Endodermal cell (in vitro differentiated cells): ENCODE data around the gene BLVRA. TPM values are rescaled to one million over a fixed set of nuclear protein-coding genes. Genes with fewer than 3 reads are reported as not detected.

Experiments used
- DNase-seq: peaks from one replicate; pipeline ENCODE4 v3.0.0-alpha.2; 2017
- H3K27ac ChIP-seq: 2 replicates; pipeline ENCODE4 v1.5.1; 2013; ENCODE audit warnings: mild to moderate bottlenecking, low read depth, low read length, moderate library complexity
- H3K27me3 ChIP-seq: 2 replicates; pipeline ENCODE4 v1.6.1; 2013; ENCODE audit warnings: mild to moderate bottlenecking, low read length, moderate library complexity; ENCODE audit not compliant: insufficient read depth, control insufficient read depth, poor library complexity, severe bottlenecking
- H3K36me3 ChIP-seq: 2 replicates; pipeline ENCODE4 v1.7.0; 2013; ENCODE audit warnings: mild to moderate bottlenecking, low read length, moderate library complexity; ENCODE audit not compliant: control insufficient read depth, insufficient read depth
- H3K4me1 ChIP-seq: one replicate; pipeline ENCODE4 v1.7.0; 2013; ENCODE audit warnings: low read length; ENCODE audit not compliant: control insufficient read depth, insufficient read depth
- H3K4me3 ChIP-seq: 2 replicates; pipeline ENCODE4 v1.5.1; 2013; ENCODE audit warnings: mild to moderate bottlenecking, low read length, moderate library complexity
- H3K9ac ChIP-seq: 2 replicates; pipeline ENCODE4 v1.6.1; 2013; ENCODE audit warnings: mild to moderate bottlenecking, low read length, moderate library complexity; ENCODE audit not compliant: poor library complexity, severe bottlenecking; ENCODE audit errors: extremely low read depth
- H3K9me3 ChIP-seq: 2 replicates; pipeline ENCODE4 v1.6.1; 2013; ENCODE audit warnings: mild to moderate bottlenecking, low read length, moderate library complexity; ENCODE audit not compliant: control insufficient read depth
- H3K27ac Mint-ChIP-seq: 2 replicates; pipeline ENCODE4 v1.8.0; 2020; ENCODE audit warnings: mixed read lengths
- H3K27me3 Mint-ChIP-seq: 2 replicates; pipeline ENCODE4 v1.8.0; 2021; ENCODE audit warnings: mild to moderate bottlenecking, mixed read lengths; ENCODE audit not compliant: insufficient read depth
- H3K36me3 Mint-ChIP-seq: 2 replicates; pipeline ENCODE4 v1.8.0; 2020; ENCODE audit warnings: low read depth, mixed read lengths
- H3K4me1 Mint-ChIP-seq: 2 replicates; pipeline ENCODE4 v1.8.0; 2020; ENCODE audit warnings: mixed read lengths
- H3K4me3 Mint-ChIP-seq: 2 replicates; pipeline ENCODE4 v1.8.0; 2020; ENCODE audit warnings: mild to moderate bottlenecking, moderate library complexity, mixed read lengths
- H3K9me3 Mint-ChIP-seq: 2 replicates; pipeline ENCODE4 v1.8.0; 2020; ENCODE audit warnings: mild to moderate bottlenecking, mixed read lengths
- WGBS, 2 experiments: methylation state at CpG; one replicate each; pipeline versions ENCODE4 v1.1.5 to v1.1.7; 2013; ENCODE audit warnings: missing lambda C conversion rate in 2 of 2, mixed read lengths in 1 of 2; ENCODE audit not compliant: insufficient coverage in 1 of 2, insufficient read length in 1 of 2; 5-methylcytosine and 5-hydroxymethylcytosine counted together
- total RNA-seq, 2 donors: library from RNA; stranded (reverse); fragmentation: NEBNext Ultra II Directional in 1 of 2; extraction: Animal tissue kit (Norgen Biotek cat#: 25700) in 1 of 2; gene quantifications; 2 replicates in 1 of 2; 3 replicates in 1 of 2; pipeline ENCODE4 v1.2.1, GENCODE V29; 2021
- TF ChIP-seq, protein P1 (sequence below): fragments of 200-600 bp; sonication (generic); conservative IDR thresholded peaks from 2 replicates; pipeline ENCODE4 v1.5.0; 2021; ENCODE audit warnings: antibody characterized with exemption, mild to moderate bottlenecking

The BLVRA gene
- total RNA-seq, 2 donors from 2014 or later: 32.0 to 41.2 TPM

DNA sequence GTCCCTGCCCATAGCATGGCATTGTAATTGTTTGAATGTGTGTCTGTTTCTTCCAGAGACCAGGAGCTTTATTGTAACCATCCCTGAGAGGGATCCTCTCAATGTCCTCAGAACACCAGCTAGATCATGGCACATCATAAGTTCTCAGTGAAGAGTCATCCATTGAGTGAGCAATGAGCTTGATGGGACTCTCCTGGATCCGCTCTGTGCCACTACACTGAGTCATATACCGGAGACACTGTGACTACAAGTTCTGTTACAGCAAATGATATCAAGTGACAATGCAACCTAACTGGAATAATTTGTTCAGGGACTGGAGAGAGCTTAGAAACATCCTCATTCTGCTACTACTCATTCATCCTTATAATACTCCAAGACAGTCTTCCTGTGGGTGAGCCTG lies 85.8 kb downstream of the BLVRA start:
- Histone ChIP-seq H3K9ac (no peak overlapping the region), H3K4me3 (no peak overlapping the region), H3K9me3 (no peaks in the 10 kb centered on the region), H3K4me1 (no peaks in the 10 kb centered on the region), H3K36me3 (no peaks in the 10 kb centered on the region), H3K27me3 (no peaks in the 10 kb centered on the region), H3K27ac (no peak overlapping the region)
- no peak overlapping the region for H3K4me3 Mint-ChIP-seq
- TF ChIP-seq, protein P1, sequence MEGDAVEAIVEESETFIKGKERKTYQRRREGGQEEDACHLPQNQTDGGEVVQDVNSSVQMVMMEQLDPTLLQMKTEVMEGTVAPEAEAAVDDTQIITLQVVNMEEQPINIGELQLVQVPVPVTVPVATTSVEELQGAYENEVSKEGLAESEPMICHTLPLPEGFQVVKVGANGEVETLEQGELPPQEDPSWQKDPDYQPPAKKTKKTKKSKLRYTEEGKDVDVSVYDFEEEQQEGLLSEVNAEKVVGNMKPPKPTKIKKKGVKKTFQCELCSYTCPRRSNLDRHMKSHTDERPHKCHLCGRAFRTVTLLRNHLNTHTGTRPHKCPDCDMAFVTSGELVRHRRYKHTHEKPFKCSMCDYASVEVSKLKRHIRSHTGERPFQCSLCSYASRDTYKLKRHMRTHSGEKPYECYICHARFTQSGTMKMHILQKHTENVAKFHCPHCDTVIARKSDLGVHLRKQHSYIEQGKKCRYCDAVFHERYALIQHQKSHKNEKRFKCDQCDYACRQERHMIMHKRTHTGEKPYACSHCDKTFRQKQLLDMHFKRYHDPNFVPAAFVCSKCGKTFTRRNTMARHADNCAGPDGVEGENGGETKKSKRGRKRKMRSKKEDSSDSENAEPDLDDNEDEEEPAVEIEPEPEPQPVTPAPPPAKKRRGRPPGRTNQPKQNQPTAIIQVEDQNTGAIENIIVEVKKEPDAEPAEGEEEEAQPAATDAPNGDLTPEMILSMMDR: no peak
- no peaks in the 10 kb centered on the region for H3K9me3 Mint-ChIP-seq
- H3K27me3 Mint-ChIP-seq: no peaks in the 10 kb centered on the region
- H3K27ac Mint-ChIP-seq: no peak overlapping the region
- DNase-seq: no peak
- no peaks in the 10 kb centered on the region for H3K4me1 Mint-ChIP-seq
- WGBS, 2 experiments: 94 to 100% methylated on average over 1 to 2 of the region's 2 CpGs
- no peaks in the 10 kb centered on the region for H3K36me3 Mint-ChIP-seq

DNA sequence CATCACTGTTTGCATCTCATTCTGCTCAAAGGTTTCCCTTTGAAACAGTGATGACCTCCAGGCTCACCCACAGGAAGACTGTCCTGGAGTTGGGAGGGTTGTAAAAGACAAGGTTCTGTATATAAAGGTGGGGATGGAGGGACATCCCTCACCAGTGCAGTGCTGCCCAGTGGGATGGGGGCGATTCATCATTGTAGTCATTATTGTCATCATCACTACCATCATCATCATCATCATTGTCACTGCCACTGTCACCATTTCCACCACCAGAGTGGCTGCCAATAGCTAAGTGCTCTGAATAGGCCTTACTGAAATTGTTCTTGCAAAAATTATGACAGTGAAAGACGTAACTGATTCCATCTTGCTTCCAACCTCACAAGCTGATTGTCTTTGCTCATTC lies 86.2 kb downstream of the BLVRA start:
- H3K4me1 Mint-ChIP-seq: no peaks in the 10 kb centered on the region
- H3K27me3 ChIP-seq: no peaks in the 10 kb centered on the region
- H3K36me3 ChIP-seq: no peaks in the 10 kb centered on the region
- DNase-seq: no peak
- H3K9me3 ChIP-seq: no peaks in the 10 kb centered on the region
- H3K9ac ChIP-seq: no peak overlapping the region
- no peaks in the 10 kb centered on the region for H3K36me3 Mint-ChIP-seq
- H3K27ac ChIP-seq: no peak overlapping the region
- no peak overlapping the region for H3K4me3 Mint-ChIP-seq
- no peaks in the 10 kb centered on the region for H3K27me3 Mint-ChIP-seq
- TF ChIP-seq, protein P1: no peak
- H3K9me3 Mint-ChIP-seq: no peaks in the 10 kb centered on the region
- WGBS, 2 experiments: 89 to 93% methylated on average over 1 to 2 of the region's 2 CpGs
- no peak overlapping the region for H3K4me3 ChIP-seq
- H3K4me1 ChIP-seq: no peaks in the 10 kb centered on the region
- H3K27ac Mint-ChIP-seq: no peak overlapping the region

DNA sequence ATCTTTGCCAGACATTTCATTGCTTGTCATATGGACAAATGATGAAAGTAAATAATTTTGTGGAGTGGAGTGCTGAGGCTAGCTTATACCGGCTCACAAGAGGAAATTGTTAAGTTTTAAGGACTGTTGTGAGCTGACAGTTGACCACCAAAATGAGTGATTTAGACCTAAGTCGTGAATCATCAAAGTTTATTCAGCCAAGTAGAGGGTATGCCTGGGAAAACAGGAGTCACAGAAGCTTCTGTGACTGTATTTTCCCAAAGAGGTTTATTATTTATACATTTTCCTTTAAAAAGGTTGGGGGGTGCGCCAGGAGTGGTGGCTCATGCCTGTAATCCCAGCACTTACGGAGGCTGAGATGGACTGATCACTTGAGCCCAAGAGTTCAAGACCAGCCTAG lies 89.0 kb downstream of the BLVRA start:
- DNase-seq: no peak
- Mint-ChIP-seq H3K36me3 (no peaks in the 10 kb centered on the region), H3K27me3 (no peaks in the 10 kb centered on the region), H3K4me1 (no peaks in the 10 kb centered on the region), H3K4me3 (no peak overlapping the region), H3K27ac (no peak overlapping the region), H3K9me3 (no peaks in the 10 kb centered on the region)
- TF ChIP-seq, protein P1: no peak
- no peaks in the 10 kb centered on the region for H3K4me1 ChIP-seq
- no peak overlapping the region for H3K4me3 ChIP-seq
- no peak overlapping the region for H3K27ac ChIP-seq
- no peak overlapping the region for H3K9ac ChIP-seq
- H3K36me3 ChIP-seq: no peaks in the 10 kb centered on the region
- H3K9me3 ChIP-seq: no peaks in the 10 kb centered on the region
- WGBS, 2 experiments: 63 to 97% methylated on average over 3 to 4 of the region's 4 CpGs
- H3K27me3 ChIP-seq: no peaks in the 10 kb centered on the region
